HG02610 (cell line): ENCODE results near the gene TNS1.

ENCODE experiments used
- ATAC-seq: cut with Tn5 transposase; IDR thresholded peaks from one replicate; pipeline ENCODE4 v1.9.1; 2021; ENCODE audit warnings: mild to moderate bottlenecking, moderate library complexity; ENCODE audit not compliant: unreplicated experiment

TNS1 gene

GRCh38 chr2:218017211-218018053, 14.6 kb upstream of the TNS1 start:
- ATAC-seq: no peak

- ATAC-seq: no peak
These were observed 14.0 kb upstream of the TNS1 start for GRCh38 chr2:218016810-218017209.

- ATAC-seq: no peak
These were observed 13.1 kb upstream of the TNS1 start for GRCh38 chr2:218015586-218016521.

- no peak for ATAC-seq
These were observed 12.2 kb upstream of the TNS1 start for GRCh38 chr2:218014706-218015585.

- ATAC-seq: no peak
These were observed 10.5 kb upstream of the TNS1 start for GRCh38 chr2:218013289-218013688.

- no peak for ATAC-seq
These were observed 9.5 kb upstream of the TNS1 start for GRCh38 chr2:218012284-218012683.

GRCh38 chr2:218011653-218012040, 8.9 kb upstream of the TNS1 start:
- ATAC-seq: no peak

GRCh38 chr2:218010984-218011652, 8.3 kb upstream of the TNS1 start:
- no peak for ATAC-seq

GRCh38 chr2:218010140-218010983, 7.6 kb upstream of the TNS1 start:
- no peak for ATAC-seq

- no peak for ATAC-seq
These were observed 7.0 kb upstream of the TNS1 start for GRCh38 chr2:218009765-218010139.

GRCh38 chr2:218009231-218009630, 6.4 kb upstream of the TNS1 start:
- no peak for ATAC-seq

- no peak for ATAC-seq
These were observed 5.6 kb upstream of the TNS1 start for GRCh38 chr2:218008060-218009040.

- no peak for ATAC-seq
These were observed 3.9 kb upstream of the TNS1 start for GRCh38 chr2:218006741-218007140.

- ATAC-seq: no peak
These were observed 2.7 kb upstream of the TNS1 start for GRCh38 chr2:218005486-218005885.

- no peak for ATAC-seq
These were observed 2.2 kb upstream of the TNS1 start for GRCh38 chr2:218005028-218005427.

GRCh38 chr2:218003981-218004419, 1.2 kb upstream of the TNS1 start:
- no peak for ATAC-seq

GRCh38 chr2:218003281-218003944, 618 bp upstream of the TNS1 start:
- no peak for ATAC-seq
